HG03520 (cell line): ENCODE results near the gene THSD7B.
A peak's percentile ranks its signal among the peaks of the same experiment; 100 is the strongest.

Source experiments
- ATAC-seq: cut with Tn5 transposase; IDR thresholded peaks from one replicate; pipeline ENCODE4 v1.9.1; 2021; ENCODE audit warnings: mild to moderate bottlenecking, moderate library complexity; ENCODE audit not compliant: unreplicated experiment

The THSD7B gene

DNA sequence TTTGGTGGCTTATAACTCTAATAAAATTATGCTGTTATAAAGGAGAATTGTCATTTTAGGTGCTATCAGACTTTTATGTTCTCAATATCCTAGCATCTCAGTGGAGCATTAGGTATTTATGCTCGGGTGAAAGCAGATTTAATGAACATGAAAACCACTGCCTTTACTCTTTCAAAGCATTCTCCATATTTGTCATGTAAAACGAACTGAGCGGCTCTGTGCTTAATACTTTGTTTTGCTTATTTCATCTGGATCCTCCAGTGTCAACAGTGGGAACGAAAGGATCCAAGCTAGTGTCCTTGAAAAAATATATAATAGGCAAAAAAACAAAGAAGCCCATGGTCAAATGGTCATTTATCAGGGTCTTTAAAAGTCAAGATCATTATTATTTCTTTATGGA, 53.5 kb downstream of the THSD7B start:
- ATAC-seq = no peak

DNA sequence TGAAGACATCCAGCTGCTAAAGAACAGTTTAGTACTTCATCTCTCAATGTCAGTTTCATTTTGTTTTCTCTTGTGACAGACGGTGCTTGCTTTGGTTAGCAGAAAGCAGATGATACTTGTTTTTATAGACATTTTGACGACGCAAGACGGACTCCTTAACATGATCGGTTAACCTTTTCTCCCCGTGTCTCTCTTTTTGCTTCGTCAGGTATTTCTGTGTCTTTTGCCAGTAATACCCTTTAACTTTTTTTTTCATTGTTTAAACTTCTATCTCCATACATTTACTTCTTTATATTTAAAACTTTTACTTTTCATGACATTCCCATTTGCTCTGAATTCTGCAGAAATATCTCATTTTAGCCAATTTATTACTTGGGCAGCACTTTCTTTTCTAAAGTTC, 57.9 kb downstream of the THSD7B start:
- ATAC-seq = no peak

DNA sequence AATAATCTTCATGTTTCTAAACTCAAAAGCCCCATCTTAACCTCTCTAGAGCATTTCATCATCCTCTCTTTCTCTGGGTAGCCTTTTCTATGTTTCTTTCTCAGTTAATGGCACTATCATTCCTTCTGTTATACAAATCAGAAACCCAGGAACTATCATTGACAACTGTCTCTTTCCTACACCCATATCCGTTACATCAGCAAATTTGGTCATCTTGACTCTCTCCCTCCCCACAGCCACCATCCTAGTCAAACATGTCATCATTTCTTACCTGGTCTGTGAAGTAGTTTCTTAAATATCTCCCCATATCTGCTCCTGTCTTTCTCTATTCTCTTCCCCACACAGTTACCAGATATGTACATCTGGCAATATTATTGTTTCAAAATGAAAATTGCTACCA, 62.8 kb downstream of the THSD7B start:
- ATAC-seq = no peak

DNA sequence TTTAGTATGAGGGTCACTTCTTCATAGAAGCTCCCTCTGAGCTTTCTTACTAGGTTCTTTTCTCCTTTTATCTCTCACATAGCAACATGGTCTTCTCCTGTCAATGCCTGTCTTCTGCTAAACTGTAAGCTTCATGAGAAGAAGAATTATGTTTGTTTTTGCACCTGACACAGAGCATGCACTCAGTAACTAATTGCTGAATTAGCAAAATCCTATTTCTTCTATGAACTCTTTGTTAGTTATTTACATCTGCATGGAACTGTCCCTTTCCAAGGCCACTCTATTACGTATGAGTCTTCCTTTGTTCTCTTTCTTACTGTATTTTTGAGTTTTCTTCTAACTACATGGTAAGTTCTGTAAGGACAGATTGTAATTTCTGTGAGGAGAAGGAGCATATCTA, 63.4 kb downstream of the THSD7B start:
- ATAC-seq = no peak

DNA sequence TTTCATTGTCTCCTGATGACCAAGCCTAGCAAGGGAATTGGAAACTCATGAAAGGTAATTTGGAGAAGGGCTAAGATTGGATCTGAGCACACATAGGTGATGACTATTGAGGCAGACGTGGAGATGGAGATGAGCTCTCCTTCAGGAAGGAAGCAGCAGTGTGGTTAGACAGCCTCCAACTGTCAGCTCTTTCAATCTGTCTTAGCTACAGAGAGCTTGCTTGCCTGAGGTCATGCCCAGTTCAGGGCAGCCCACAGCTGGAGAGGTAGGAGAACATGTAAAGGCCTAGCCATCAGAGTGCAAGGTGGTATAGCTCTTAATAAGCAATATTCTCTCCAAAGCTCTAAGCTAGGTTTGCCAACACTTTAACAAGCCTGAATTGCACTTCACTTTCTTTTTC, 79.2 kb downstream of the THSD7B start:
- ATAC-seq = no peak

DNA sequence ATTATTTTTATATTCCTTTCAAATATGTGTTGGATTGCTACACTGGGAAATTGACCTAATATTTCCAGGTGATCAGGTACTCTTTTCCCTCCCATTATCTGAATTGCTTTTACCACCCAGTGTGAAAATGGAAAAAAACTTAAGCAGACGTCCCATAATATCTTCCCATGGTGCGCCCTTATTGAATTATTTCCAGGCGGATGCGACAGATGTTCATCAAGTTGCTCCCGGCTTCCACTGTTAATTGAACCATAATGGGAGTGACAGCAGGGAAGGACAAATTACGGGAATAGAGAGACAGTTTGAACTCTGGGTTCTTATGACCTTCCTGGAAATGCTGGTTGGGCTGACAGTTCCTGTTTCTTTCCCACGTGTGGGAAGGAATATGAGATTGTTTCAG, 93.3 kb downstream of the THSD7B start:
- no peak for ATAC-seq

DNA sequence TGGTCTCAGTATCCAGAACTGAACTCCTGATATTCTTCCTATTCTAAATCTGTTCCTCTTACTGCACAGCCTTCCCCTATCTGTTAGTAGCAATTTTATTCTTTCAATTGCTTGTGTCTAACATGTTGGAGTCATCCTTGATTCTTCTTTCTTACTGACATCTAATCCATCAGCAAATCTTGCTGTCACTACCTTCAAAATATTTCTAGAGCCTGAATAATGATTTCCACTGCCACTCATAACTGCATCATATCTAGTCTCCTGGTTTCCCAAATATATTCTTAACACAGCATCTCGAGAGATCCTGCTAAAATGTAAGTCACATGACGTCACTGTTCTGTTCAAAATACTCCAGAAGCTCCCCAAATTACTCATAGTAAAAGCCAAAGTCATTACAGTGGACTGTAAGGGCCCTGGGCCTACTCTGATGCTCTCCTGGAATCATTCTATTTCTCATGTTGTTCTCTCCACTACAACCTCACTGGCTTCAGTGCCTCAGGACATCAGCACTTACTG, 95.2 kb downstream of the THSD7B start:
- no peak for ATAC-seq

DNA sequence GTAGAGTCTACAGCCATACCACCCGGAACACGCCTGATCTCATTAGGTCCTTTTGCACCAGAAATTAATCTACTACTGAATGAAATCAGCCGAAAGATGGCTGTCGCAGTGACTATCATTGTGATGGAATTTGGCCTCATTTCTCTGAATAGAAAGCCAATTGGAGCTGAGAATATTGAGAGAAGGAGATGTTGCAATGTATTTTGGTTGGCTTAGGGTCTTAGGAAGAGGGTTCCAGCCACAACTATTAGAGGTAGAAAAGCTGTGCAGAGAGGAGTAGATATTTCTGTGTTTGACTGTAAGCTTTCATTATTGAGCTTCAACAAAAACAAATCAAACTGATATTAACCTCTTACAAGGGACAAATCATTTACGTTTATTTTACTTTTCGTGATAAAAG, 98.1 kb downstream of the THSD7B start:
- ATAC-seq = no peak

DNA sequence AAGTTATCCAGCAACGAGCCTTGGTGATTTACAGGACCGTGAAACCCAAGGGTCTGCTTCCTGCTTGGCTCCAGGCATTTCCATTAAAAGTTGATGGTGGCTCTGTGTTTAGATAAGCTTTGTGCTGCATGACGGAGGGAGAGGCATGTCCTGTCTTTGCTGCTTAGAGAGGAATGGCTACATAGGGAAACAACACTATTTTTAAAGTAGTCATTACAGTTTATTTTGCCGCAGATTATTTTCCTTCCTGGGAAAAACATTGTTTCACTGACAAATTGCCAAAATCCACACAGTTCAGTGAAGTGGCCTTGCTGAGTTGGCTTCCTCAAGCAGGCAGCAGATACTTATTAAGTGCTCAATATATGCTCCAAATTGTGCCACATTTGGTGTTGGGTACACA, 98.5 kb downstream of the THSD7B start:
- ATAC-seq = no peak

DNA sequence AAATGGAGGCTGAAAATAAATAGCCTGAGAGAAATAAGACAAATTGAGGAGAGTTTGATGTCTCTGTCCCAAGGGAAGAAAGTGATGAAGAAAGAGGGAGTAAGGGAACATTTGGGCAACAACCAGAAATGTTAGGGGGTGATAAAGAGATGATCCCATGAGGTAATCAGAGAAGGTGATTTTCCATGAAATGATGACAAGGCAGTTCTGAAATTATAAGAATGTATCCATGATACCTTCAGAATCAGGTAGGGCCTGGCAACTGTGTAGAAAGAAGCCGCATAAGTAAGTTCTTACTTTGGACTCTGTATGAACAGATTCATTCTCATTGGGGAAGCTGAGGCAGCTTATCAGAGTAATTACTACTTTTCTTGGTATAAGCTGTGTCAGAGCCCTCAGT, 106.1 kb downstream of the THSD7B start:
- ATAC-seq = no peak

DNA sequence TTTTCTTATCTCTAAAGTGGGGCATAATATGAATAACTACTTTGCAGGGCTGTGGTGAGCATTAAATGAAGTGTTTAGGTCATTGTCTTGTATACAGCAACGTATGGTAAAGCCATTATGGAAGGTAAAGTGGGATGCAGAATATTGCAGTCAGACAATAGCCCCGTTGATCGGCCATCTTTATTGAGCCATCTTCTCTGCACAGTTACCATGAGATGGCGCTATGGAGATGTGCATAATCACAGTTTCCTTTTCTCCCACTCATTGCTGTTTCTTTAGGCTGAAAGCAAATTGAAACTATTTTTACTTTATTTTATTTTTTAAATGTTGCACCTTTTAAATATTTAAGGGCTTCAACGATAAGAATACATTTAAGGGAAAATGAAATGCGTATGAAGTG, 108.9 kb downstream of the THSD7B start:
- ATAC-seq = peak; percentile 76

DNA sequence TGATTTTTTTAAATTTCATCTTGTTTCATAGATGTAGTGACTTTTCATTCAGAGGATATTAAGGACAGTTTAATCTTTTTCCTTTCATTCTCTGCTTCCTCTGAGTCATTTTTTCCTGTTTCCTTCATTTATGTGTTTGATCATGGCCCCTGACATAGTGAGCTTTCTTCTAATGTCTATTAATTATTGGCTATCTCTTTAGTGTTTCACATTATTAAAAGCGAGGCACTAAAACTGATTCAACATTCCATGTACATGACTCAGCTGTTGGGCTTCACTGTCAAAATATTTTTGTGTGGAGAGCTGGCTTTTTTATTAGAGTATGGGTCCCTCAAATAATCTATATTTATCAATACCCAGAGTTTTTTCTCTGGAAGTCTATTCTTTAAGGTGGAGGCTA, 125.8 kb downstream of the THSD7B start:
- no peak for ATAC-seq

DNA sequence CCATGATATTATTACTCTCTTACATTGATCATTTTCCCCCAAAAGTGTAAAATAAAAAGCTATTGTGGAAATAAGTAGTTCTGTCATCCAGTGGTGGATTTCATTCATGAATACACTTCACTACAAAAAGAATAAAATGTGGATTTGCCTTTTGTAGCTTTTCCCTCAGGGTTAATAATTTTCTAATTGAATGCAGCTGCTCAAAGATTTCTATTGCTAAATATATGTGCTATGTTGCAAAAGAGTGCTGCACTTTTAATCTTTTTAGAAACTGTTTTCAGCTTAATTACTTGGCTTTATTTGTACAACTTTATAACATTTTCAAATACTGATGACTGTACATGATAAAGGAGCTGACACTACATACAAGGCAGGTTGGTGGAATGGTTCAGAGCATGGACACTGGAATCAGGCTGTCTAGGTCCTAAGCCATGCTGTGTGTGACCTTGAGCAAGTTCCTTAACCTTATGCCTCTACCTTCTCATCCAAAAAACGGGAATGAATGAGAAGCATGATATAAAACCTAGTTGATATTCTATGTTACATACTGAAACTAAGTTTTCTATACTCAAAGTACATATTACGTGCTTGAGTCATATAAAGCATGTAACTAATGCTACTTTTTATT, 128.8 kb downstream of the THSD7B start:
- ATAC-seq = no peak

DNA sequence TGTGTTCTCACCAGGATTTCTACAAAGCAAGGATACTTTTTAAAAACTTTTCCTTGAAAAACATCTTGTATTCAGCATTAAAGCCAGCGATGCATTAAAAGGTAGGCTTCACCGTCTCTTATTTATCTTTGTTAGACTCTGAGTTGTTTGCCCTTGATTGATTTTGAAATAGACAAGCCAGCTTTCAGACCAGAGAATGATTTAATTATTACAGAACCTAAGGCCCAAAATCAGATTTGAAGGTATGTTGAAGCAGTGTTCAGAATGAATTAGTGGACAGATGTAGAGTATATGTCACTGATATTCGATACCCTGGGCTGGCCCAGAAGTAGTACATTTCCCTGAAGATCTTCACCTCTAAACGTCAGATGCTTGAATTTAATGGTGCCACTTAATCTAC, 136.4 kb downstream of the THSD7B start:
- ATAC-seq = no peak

DNA sequence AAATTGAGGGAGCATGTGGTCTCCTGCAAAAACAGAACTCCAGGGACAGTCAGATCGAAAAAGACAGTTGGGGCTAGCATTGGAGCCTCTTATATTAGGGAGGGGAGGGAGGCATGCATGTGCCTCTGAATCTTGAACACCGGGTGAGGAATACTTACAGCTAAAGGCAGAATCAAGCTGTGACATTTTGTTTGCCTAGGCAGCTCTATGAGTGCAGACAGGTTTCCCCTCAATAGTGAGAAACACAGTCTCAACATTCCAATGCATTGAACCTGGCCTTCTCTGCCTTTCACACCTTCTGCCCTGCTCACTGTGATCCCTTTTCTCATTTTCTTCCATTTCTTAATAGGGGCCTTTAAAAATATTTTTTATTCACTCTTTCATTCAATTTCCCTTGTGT, 140.4 kb downstream of the THSD7B start:
- ATAC-seq = no peak

DNA sequence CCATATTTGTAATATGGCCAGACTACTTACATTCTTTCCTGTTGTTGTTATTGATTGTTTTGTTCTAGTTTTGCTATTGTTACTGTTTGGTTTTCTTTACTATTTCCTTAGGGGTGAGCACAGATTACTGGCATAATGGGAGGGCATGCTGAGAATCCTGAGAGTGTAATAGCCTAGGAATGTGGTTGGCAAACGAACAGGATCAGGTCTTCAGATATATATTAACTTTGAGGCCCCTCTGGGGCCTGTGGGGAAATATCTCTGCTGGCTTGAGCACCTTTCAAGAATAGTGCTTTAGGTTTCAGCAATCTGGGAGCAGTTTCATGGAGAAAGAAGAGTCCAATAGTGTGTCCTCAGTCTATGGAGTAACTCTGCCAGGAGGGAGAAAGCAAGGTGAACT, 144.4 kb downstream of the THSD7B start:
- ATAC-seq = no peak

DNA sequence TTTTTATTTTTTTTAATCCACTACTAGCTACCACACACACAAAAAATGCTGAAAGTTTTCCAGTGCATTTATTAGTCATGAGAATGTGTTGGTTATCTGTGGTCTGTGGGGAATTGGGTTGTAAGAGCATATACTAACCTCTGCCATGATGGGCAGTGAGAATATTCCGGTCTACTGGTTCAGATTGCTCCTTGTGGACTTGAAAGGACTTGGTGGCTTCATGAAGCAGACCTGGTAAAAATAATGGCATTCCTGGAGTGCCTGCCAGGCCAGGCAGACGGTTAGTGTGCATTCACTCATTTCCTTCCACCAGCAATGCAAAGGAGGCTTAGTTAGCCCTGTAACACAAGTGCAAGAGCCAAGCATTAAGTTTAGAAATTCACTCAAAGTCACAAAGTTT, 150.8 kb downstream of the THSD7B start:
- ATAC-seq = no peak

DNA sequence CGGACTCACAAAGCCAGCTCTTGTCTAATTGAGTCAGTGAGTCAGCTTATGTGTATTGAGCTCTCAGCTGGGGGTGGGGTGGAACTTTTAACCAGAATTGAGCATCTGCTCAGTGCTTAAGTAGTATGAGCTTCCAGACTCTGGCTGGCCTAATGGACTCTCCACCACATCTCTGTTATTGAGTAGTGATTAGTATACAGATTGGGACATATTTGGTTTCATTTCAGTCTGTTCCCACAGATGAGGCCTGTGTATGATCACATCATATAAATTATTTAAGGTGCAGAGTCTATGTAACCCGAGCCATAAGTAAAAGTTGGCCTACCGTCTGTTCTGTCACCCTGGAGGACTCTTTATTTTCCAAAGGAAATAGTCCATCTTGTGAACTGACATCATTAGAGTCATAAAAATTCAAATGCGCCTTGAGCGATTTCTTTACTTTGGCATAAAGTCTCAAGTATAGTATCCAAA, 152.1 kb downstream of the THSD7B start:
- no peak for ATAC-seq

DNA sequence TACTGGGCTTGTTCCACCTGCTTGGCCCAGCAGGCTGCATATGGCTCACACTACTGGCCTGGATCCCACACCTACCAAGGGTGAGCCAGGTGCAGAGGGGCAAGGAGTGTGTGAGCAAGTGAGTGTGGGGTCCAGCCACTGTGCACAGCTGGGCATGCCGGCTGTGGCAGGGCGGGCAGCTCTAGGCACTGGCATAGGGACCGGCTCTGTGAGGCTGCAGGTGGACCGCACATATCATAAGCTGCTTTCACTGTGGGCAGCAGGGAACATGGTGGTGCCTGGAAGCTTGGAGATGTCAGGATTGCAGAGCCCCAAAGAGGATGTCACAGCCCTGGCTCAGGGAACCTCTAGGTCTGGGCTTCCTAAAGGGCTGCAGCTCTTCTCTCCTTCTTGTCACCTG, 154.3 kb downstream of the THSD7B start:
- no peak for ATAC-seq

DNA sequence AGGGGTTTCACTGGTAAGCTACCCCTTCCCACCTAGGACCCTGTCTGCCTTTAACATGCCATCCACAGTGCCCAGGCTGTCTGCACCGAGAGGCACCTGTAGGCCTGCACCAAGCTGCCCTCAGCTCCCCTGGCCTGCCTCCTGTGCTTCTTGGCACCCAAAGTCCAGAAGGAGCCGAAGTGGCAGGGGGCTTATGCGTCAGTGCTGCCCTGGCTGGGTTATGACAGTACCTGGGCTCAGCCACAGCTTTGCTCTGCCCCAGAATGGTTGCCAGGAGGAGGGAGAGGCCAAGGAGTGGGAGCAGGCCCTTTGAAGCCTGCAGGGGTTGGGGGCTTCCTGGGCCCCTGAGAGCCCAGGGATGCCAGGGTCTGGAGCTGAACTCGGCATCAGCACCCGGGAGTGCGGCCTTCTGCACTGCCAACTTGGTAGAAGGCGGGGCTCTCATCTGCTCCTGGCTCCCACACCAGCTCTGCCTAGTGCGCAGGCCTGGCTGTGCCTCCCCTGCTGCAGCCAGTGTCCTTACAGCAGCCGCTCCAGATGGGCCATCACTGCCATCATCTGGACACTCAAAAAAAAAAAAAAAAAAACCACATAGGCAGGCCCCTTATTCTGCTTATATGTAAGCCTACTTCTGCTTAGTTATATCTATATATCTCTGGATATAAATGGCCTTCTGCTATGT, 155.4 kb downstream of the THSD7B start:
- ATAC-seq = no peak

DNA sequence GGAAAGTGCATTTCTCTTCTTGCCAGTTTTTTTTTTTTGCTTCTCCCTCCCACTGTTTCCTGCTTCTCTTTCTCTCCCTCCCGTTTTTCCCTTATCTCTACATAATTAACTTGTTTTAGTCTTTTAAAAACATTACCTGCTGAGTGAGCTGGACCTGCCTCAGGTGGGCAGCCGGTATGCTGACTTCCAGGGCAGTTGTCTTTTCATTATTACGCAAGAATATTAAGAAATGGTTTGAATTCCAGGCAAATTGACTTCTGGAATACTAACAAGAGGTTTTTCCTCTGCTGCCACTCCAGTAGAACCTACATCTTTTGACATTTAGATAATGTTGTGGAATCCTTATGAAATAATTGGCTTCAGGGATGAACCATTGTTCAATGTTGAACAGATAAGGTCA, 161.8 kb downstream of the THSD7B start:
- ATAC-seq = no peak

DNA sequence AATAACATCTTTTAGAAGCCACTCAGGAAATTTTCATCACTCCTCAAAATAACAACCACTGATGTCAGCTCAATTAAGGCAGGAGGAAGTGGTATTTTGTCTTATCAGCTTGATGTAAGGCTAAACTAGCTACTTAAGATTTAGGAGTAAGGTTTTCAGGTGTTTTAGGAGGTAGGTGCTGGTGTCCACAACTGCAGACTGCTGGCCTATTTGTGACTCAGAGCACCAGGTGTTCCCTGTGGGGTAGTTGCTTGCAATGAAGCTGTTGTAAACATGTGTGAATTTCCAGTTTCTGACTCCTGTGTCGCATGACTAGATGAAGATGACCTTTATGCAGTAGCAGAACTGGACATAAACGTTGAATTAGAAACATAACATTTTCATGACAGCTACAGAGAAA, 164.2 kb downstream of the THSD7B start:
- no peak for ATAC-seq

DNA sequence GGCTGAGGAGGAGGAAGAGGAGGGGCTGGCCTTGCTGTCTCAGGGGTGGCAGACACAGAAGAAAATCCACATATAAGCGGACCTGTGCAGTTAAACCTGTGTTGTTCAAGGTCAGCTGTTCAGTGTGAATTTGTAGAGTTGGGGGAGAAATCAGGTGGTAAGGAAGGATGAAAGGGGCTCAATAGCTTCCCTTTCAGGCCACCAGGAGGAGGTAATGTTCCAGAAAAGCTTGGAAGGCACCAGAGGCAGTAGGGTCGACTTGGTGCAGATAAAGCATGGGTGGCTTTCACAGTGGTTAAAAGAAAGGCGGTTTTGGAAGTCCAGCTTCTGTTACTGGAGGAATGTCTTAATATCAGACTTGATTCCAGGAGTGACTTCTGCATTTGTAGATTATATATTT, 167.4 kb downstream of the THSD7B start:
- peak; percentile 55 for ATAC-seq
